Effector memory CD4-positive, alpha-beta T cell (primary cell): ENCODE results near the gene GUK1.

Experiments
- DNase-seq, 3 donors: peaks; one replicate each; pipeline ENCODE4 v3.0.0-alpha.2; 2020
- H3K27ac ChIP-seq: 2 replicates; pipeline ENCODE4 v1.7.0; 2013; ENCODE audit warnings: mild to moderate bottlenecking, low read length, moderate library complexity; ENCODE audit not compliant: insufficient read depth, poor library complexity, severe bottlenecking
- H3K27me3 ChIP-seq: replicated peaks from 2 replicates; pipeline ENCODE4 v1.7.0; 2013; ENCODE audit warnings: mild to moderate bottlenecking, low read length; ENCODE audit not compliant: insufficient read depth, control insufficient read depth, poor library complexity, severe bottlenecking
- H3K36me3 ChIP-seq: 2 replicates; pipeline ENCODE4 v1.7.0; 2013; ENCODE audit warnings: mild to moderate bottlenecking, low read length, moderate library complexity; ENCODE audit not compliant: control insufficient read depth, insufficient read depth
- H3K4me1 ChIP-seq: 2 replicates; pipeline ENCODE4 v1.7.0; 2013; ENCODE audit warnings: low read length, mild to moderate bottlenecking; ENCODE audit not compliant: control insufficient read depth, insufficient read depth, poor library complexity, severe bottlenecking
- H3K4me3 ChIP-seq: 2 replicates; pipeline ENCODE4 v1.7.0; 2013; ENCODE audit warnings: low read length, low read depth, mild to moderate bottlenecking; ENCODE audit not compliant: insufficient read depth, poor library complexity, severe bottlenecking
- H3K9me3 ChIP-seq: 2 replicates; pipeline ENCODE4 v1.7.0; 2013; ENCODE audit warnings: mild to moderate bottlenecking, low read length, moderate library complexity; ENCODE audit not compliant: control insufficient read depth

Gene GUK1

GRCh38 chr1:228104526-228105269 is 35.4 kb upstream of the GUK1 start:
- DNase-seq, result no peak
- H3K9me3 ChIP-seq, result no peaks in the 10 kb centered on the region
- H3K4me3 ChIP-seq, result no peak overlapping the region
- peaks cover 22% of the 10 kb centered on the region for H3K4me1 ChIP-seq
- H3K27me3 ChIP-seq, result no peaks in the 10 kb centered on the region
- peaks cover 29% of the 10 kb centered on the region for H3K36me3 ChIP-seq
- H3K27ac ChIP-seq, result no peak overlapping the region

GRCh38 chr1:228105270-228105995 is 34.6 kb upstream of the GUK1 start:
- no peak overlapping the region for H3K27ac ChIP-seq
- no peak overlapping the region for H3K4me3 ChIP-seq
- peaks cover 23% of the 10 kb centered on the region for H3K36me3 ChIP-seq
- peaks cover 27% of the 10 kb centered on the region for H3K4me1 ChIP-seq
- H3K9me3 ChIP-seq, result no peaks in the 10 kb centered on the region
- no peaks in the 10 kb centered on the region for H3K27me3 ChIP-seq
- DNase-seq, result no peak

- Histone ChIP-seq H3K9me3 (no peaks in the 10 kb centered on the region), H3K27ac (no peak overlapping the region), H3K4me1 (peaks cover 27% of the 10 kb centered on the region), H3K36me3 (peaks cover 17% of the 10 kb centered on the region), H3K4me3 (no peak overlapping the region), H3K27me3 (no peaks in the 10 kb centered on the region)
- DNase-seq, result no peak
Measured at GRCh38 chr1:228105996-228106799, 33.9 kb upstream of the GUK1 start.

- Histone ChIP-seq H3K36me3 (peaks cover 17% of the 10 kb centered on the region), H3K9me3 (no peaks in the 10 kb centered on the region), H3K27ac (no peak overlapping the region), H3K4me1 (peaks cover 22% of the 10 kb centered on the region), H3K4me3 (no peak overlapping the region), H3K27me3 (no peaks in the 10 kb centered on the region)
- DNase-seq, result no peak
Measured at GRCh38 chr1:228106800-228107054, 33.4 kb upstream of the GUK1 start.

- H3K36me3 ChIP-seq, result peaks cover 17% of the 10 kb centered on the region
- H3K27ac ChIP-seq, result no peak overlapping the region
- H3K27me3 ChIP-seq, result no peaks in the 10 kb centered on the region
- H3K4me1 ChIP-seq, result peaks cover 18% of the 10 kb centered on the region
- DNase-seq, result no peak
- no peaks in the 10 kb centered on the region for H3K9me3 ChIP-seq
- H3K4me3 ChIP-seq, result no peak overlapping the region
Measured at GRCh38 chr1:228107636-228108035, 32.4 kb upstream of the GUK1 start.

- Histone ChIP-seq H3K27me3 (no peaks in the 10 kb centered on the region), H3K4me3 (peak overlapping the region; percentile 98), H3K36me3 (peaks cover 17% of the 10 kb centered on the region), H3K4me1 (peaks cover 18% of the 10 kb centered on the region), H3K27ac (peak overlapping the region; percentile 84), H3K9me3 (no peaks in the 10 kb centered on the region)
- DNase-seq, result no peak
Measured at GRCh38 chr1:228108055-228108690, 31.9 kb upstream of the GUK1 start.

- H3K27me3 ChIP-seq, result no peaks in the 10 kb centered on the region
- H3K27ac ChIP-seq, result peak overlapping the region; percentile 84
- peaks cover 18% of the 10 kb centered on the region for H3K4me1 ChIP-seq
- H3K36me3 ChIP-seq, result peaks cover 17% of the 10 kb centered on the region
- H3K9me3 ChIP-seq, result no peaks in the 10 kb centered on the region
- DNase-seq, result no peak
- peak overlapping the region; percentile 98 for H3K4me3 ChIP-seq
Measured at GRCh38 chr1:228108742-228109072, 31.4 kb upstream of the GUK1 start.

GRCh38 chr1:228109073-228109961 is 30.8 kb upstream of the GUK1 start, which contains the start of gene MRPL55:
Gene MRPL55 (minus strand): TSS chr1:228109299. CDS start chr1:228108260, 1,039 bp downstream.
- Histone ChIP-seq H3K4me1 (peaks cover 18% of the 10 kb centered on the region), H3K27ac (peak within 1 kb of the TSS; percentile 84), H3K9me3 (no peaks in the 10 kb centered on the region), H3K36me3 (peaks cover 17% of the 10 kb centered on the region), H3K4me3 (peak within 1 kb of the TSS; percentile 98), H3K27me3 (no peaks in the 10 kb centered on the region)
- DNase-seq, result peak; percentile 96 to 98 (median 97)

GRCh38 chr1:228109962-228110488 is 30.1 kb upstream of the GUK1 start:
- H3K27ac ChIP-seq, result peak overlapping the region; percentile 84
- H3K27me3 ChIP-seq, result no peaks in the 10 kb centered on the region
- H3K9me3 ChIP-seq, result no peaks in the 10 kb centered on the region
- no peak for DNase-seq
- H3K36me3 ChIP-seq, result peaks cover 17% of the 10 kb centered on the region
- H3K4me1 ChIP-seq, result peaks cover 18% of the 10 kb centered on the region
- peak overlapping the region; percentile 98 for H3K4me3 ChIP-seq
